Measurements from ENCODE around the gene ZNF827.

Gene ZNF827

DNA sequence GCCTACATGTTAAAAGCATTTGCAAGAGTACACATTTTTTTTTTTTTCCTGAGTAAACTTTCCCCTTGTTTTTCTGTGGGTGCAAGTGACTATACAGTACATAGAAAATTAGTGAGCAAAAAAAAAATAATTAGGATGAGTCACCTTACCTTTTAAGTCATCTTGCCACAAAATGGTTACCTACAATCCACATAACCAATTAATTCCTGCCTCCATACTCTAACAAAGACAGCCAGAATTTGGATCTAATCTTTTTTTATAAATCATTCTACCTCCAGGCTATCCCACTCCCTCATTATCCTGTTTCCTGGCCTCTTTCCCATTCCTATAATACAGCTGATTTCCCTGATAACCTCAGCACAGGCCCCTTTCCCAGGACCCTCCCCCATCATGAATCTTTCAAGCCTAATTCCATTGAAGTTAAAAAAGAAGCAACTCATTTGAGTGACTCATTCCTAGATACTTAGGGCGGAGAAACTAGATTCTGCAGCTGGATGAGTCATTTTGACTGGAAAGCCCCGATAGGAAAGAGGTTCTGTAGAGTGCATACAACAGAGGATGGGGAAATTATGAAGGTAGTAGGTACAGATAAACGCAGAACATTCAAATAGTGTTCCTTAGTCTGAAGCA lies 130.5 kb downstream of the ZNF827 start:
- no peaks in the 10 kb centered on the region for H3K27me3 Mint-ChIP-seq
- peaks cover 16% of the 10 kb centered on the region for H3K9me3 Mint-ChIP-seq
- peak overlapping the region; percentile 59 for H3K4me3 Mint-ChIP-seq
- peak overlapping the region; percentile 98 for H3K27ac Mint-ChIP-seq
- DNase-seq: peak; percentile 50
- peaks cover 83% of the 10 kb centered on the region for H3K36me3 Mint-ChIP-seq (ENCODE audit: low read depth)
- peaks cover 74% of the 10 kb centered on the region for H3K4me1 Mint-ChIP-seq (ENCODE audit: low read depth)

DNA sequence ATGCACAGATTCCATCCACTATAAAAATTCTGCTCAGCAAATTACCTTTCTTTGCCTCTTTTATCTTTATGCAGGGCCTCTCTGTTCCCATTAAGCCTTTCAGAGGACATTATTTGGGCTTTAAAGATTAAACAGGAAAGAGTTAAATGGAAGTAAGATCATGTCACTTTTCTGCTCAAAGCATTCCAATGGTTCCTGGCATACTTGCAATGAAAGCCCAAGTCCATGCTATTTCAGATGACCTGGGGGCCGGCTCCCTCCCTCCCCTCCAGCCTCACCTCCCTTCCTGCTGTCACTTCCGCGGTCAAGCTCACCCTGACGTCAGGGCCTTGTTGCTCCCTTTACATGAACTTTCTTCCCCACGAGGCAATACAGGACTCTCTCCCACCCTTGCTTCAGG lies 133.1 kb downstream of the ZNF827 start:
- Mint-ChIP-seq H3K4me3 (no peak overlapping the region), H3K4me1 (ENCODE audit: low read depth) (peaks cover 67% of the 10 kb centered on the region), H3K9me3 (peaks cover 11% of the 10 kb centered on the region), H3K27ac (peak overlapping the region; percentile 98), H3K27me3 (no peaks in the 10 kb centered on the region), H3K36me3 (ENCODE audit: low read depth) (peaks cover 77% of the 10 kb centered on the region)
- no peak for DNase-seq

DNA sequence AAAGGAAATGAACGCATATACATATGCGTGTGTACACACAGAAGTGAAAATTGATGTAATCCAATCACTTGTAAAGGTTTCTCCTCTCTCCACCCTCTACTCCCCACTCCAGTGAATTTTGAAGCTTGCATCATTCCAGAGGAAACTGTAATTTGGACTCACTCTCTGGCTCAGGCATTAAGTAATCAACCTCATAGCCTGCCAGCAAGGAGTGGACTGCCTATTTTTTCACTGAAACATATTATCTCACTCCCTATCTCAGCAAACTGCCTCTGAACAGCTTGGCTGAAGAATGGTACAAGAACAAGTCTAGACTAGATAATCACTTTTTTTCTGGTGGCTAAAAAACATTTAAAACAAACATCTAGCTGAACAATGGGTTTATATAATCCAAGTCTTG lies 134.5 kb downstream of the ZNF827 start:
- peak overlapping the region; percentile 2 for H3K27ac Mint-ChIP-seq
- H3K27me3 Mint-ChIP-seq: no peaks in the 10 kb centered on the region
- H3K4me1 Mint-ChIP-seq (ENCODE audit: low read depth): peaks cover 57% of the 10 kb centered on the region
- H3K9me3 Mint-ChIP-seq: peaks cover 6% of the 10 kb centered on the region
- H3K4me3 Mint-ChIP-seq: no peak overlapping the region
- DNase-seq: no peak
- peaks cover 76% of the 10 kb centered on the region for H3K36me3 Mint-ChIP-seq (ENCODE audit: low read depth)

DNA sequence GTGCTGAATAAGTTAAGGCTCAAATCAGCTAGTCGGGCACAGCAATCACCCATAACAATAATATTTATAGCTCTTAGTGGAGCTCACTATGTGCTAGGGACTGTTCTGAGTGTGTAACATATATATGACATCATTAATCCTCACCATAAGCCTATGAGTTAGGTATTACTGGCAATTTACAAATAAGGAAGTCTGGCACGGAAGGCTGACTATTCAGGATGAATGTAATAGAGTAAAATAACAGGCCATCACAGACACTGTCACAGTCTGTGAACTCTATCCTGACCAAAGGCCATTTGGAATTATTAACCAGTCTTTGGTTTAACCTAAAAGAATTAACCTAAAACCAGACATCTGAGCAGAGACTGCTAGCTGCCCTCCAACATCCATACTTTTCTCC lies 139.4 kb downstream of the ZNF827 start:
- H3K4me3 Mint-ChIP-seq: no peak overlapping the region
- DNase-seq: no peak
- no peak overlapping the region for H3K27ac Mint-ChIP-seq
- peaks cover 80% of the 10 kb centered on the region for H3K36me3 Mint-ChIP-seq (ENCODE audit: low read depth)
- peaks cover 30% of the 10 kb centered on the region for H3K4me1 Mint-ChIP-seq (ENCODE audit: low read depth)
- H3K9me3 Mint-ChIP-seq: no peaks in the 10 kb centered on the region
- no peaks in the 10 kb centered on the region for H3K27me3 Mint-ChIP-seq

DNA sequence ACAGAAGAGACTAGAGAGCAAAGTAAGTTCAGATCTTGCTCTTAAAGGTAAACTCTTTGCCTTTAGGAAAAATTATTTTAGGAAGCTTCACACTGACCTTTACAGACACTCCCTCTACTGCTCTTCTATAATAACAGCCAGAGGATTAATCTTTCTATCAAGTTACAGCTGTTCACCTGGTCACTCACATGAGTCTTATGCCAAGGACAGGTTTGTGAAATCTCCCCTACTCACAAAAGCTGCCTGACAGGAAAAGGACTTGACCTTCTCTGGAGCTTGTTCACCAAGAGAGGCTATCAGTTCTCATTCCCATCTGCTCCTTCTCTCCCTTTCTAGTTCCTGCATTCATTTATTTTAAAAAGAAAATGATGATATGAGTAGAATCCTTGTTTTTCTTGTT lies 141.3 kb downstream of the ZNF827 start:
- Mint-ChIP-seq H3K9me3 (no peaks in the 10 kb centered on the region), H3K4me1 (ENCODE audit: low read depth) (peaks cover 21% of the 10 kb centered on the region), H3K27me3 (no peaks in the 10 kb centered on the region), H3K36me3 (ENCODE audit: low read depth) (peaks cover 78% of the 10 kb centered on the region), H3K4me3 (no peak overlapping the region), H3K27ac (peak overlapping the region; percentile 10)
- DNase-seq: no peak

DNA sequence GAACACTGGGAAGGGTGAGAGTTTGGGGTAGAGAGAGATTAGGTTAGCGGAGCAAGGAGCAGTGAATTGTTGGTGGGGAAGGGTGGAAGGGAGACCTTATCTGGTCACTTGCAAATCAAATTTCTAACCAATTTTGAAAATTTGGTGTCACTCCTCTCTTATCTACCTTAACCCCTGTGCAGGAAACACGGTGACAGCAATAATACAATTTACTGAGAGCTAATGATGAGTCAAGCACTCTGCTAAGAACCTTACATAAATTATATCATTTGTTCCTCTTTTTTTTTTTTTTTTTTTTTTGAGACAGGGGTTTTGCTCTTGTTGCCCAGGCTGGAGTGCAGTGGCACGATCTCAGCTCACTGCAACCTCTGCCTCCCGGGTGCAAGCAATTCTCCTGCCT lies 142.3 kb downstream of the ZNF827 start:
- DNase-seq: no peak
- no peak overlapping the region for H3K4me3 Mint-ChIP-seq
- peaks cover 18% of the 10 kb centered on the region for H3K4me1 Mint-ChIP-seq (ENCODE audit: low read depth)
- no peaks in the 10 kb centered on the region for H3K27me3 Mint-ChIP-seq
- no peaks in the 10 kb centered on the region for H3K9me3 Mint-ChIP-seq
- peaks cover 75% of the 10 kb centered on the region for H3K36me3 Mint-ChIP-seq (ENCODE audit: low read depth)
- no peak overlapping the region for H3K27ac Mint-ChIP-seq

DNA sequence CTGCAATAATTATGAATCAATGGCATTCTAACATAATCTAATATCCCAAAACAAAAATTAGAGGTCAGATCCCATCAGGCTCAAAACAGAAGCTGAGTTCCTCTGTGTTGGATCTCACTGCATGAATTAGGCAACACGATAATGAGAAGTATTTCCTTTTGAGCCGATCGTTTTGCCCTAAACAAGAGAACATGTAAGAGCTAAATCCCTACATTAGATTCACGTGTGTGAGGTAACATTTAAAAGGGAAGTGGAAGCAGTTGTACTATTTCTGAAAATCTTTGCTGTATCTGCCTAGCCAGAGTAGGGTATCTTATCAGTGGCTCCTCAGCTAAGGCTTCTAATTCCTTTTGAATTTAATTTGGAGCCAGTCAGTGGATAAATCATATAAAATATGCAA lies 143.1 kb downstream of the ZNF827 start:
- no peak for DNase-seq
- no peak overlapping the region for H3K4me3 Mint-ChIP-seq
- H3K36me3 Mint-ChIP-seq (ENCODE audit: low read depth): peaks cover 77% of the 10 kb centered on the region
- no peaks in the 10 kb centered on the region for H3K27me3 Mint-ChIP-seq
- H3K4me1 Mint-ChIP-seq (ENCODE audit: low read depth): peaks cover 18% of the 10 kb centered on the region
- H3K27ac Mint-ChIP-seq: no peak overlapping the region
- no peaks in the 10 kb centered on the region for H3K9me3 Mint-ChIP-seq

DNA sequence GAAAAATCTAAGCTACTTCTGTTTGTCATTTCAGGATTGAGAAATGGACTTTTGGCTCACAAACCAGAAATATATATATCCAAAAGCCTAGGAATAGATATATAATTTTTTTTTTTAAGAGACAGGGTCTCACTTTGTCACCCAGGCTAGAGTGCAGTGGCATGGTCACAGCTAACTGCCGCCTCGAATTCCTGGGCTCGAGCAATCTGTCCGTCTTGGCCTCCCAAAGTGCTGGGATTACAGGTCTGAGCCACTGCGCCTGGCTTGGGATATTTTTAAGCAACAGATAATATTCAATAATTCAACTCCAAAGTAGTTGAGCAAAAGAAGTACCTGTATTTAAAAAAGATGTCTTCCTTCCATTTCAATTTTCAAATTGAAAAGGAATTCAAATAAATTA lies 146.2 kb downstream of the ZNF827 start:
- no peak overlapping the region for H3K4me3 Mint-ChIP-seq
- no peaks in the 10 kb centered on the region for H3K27me3 Mint-ChIP-seq
- no peak for DNase-seq
- peaks cover 3% of the 10 kb centered on the region for H3K4me1 Mint-ChIP-seq (ENCODE audit: low read depth)
- no peaks in the 10 kb centered on the region for H3K9me3 Mint-ChIP-seq
- H3K27ac Mint-ChIP-seq: no peak overlapping the region
- peaks cover 67% of the 10 kb centered on the region for H3K36me3 Mint-ChIP-seq (ENCODE audit: low read depth)

DNA sequence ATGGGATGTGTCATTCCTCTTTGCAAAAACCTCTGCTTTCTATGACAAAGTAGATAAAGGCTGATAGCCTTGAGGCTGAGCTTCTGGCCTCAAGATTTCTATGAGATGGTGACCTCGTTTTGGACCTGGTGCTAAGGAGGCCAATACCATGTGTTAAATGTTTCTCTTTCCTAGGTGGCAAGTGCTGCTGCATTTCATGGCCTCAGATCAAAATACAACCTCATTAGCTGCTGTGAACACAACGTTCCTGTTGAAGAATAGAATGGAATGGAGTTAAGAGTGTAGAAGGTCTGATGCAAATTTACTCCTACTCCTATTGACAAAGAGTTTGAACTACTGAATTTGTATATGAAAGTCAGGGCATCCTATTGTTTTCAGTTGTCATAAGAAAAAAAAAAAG lies 146.6 kb downstream of the ZNF827 start:
- H3K27me3 Mint-ChIP-seq: no peaks in the 10 kb centered on the region
- no peak overlapping the region for H3K4me3 Mint-ChIP-seq
- H3K4me1 Mint-ChIP-seq (ENCODE audit: low read depth): peaks cover 2% of the 10 kb centered on the region
- no peak for DNase-seq
- no peak overlapping the region for H3K27ac Mint-ChIP-seq
- no peaks in the 10 kb centered on the region for H3K9me3 Mint-ChIP-seq
- H3K36me3 Mint-ChIP-seq (ENCODE audit: low read depth): peaks cover 65% of the 10 kb centered on the region

DNA sequence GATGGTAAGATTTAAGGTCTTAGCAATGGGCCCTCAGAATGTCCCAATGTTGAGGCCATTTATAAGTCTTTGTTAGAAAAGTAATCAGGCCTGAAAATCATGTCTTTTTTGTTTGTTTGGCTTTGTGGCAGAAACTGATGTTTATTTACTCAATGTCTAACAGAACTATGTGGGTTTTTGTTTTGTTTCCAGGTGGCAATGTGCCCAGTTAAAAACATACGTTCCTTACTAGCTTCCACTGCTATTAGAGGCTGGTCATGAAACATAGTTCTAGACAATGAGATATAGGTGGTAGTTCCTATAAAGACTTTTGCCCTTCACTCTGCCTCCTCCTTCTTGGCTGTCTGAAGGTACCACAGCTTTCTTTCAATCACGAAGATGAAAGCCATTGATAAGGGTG lies 149.9 kb downstream of the ZNF827 start:
- no peak overlapping the region for H3K4me3 Mint-ChIP-seq
- H3K36me3 Mint-ChIP-seq (ENCODE audit: low read depth): peaks cover 71% of the 10 kb centered on the region
- H3K27me3 Mint-ChIP-seq: no peaks in the 10 kb centered on the region
- peaks cover 33% of the 10 kb centered on the region for H3K4me1 Mint-ChIP-seq (ENCODE audit: low read depth)
- H3K9me3 Mint-ChIP-seq: peaks cover 8% of the 10 kb centered on the region
- DNase-seq: no peak
- no peak overlapping the region for H3K27ac Mint-ChIP-seq

DNA sequence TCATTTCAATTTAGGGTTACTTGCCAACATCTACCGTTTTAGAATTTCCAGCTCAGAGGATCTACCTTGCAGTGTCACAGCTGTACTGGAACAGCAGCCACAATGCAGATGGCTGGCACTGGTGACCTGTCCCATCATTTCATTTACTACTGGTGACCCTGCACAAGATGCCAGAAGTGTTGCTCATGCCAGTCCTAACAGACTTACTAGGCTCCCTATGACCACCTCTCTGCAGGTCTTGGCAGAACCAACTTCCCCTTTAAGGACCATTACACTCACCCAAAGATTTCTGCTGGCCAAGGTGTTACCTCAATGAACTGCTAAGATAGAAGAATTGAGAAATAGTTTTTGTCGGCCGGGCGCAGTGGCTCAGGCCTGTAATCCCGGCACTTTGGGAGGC lies 151.8 kb downstream of the ZNF827 start:
- H3K27ac Mint-ChIP-seq: peak overlapping the region; percentile 78
- H3K9me3 Mint-ChIP-seq: peaks cover 9% of the 10 kb centered on the region
- H3K27me3 Mint-ChIP-seq: no peaks in the 10 kb centered on the region
- DNase-seq: no peak
- no peak overlapping the region for H3K4me3 Mint-ChIP-seq
- peaks cover 76% of the 10 kb centered on the region for H3K36me3 Mint-ChIP-seq (ENCODE audit: low read depth)
- H3K4me1 Mint-ChIP-seq (ENCODE audit: low read depth): peaks cover 48% of the 10 kb centered on the region

DNA sequence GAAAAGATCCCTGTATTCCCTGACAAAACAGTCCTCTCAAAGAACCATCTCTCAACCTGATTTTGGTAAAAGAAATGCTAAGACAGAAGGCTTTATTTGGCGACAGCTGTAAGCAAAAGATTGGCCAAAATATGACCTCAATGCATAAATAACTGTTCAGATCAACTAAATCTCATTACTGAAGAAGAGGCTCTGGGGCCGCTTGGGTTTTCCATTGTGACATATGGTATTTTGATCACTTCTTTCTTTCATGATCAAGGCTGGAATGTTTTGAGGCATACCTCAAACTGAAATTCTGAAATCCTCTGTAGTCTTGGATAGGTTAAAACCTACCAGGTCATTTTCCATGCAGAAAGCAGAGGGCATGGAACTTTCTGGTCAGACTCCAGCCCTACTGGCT lies 152.4 kb downstream of the ZNF827 start:
- Mint-ChIP-seq H3K27me3 (no peaks in the 10 kb centered on the region), H3K4me1 (ENCODE audit: low read depth) (peaks cover 53% of the 10 kb centered on the region), H3K36me3 (ENCODE audit: low read depth) (peaks cover 82% of the 10 kb centered on the region), H3K27ac (peak overlapping the region; percentile 78), H3K4me3 (no peak overlapping the region), H3K9me3 (peaks cover 9% of the 10 kb centered on the region)
- no peak for DNase-seq

DNA sequence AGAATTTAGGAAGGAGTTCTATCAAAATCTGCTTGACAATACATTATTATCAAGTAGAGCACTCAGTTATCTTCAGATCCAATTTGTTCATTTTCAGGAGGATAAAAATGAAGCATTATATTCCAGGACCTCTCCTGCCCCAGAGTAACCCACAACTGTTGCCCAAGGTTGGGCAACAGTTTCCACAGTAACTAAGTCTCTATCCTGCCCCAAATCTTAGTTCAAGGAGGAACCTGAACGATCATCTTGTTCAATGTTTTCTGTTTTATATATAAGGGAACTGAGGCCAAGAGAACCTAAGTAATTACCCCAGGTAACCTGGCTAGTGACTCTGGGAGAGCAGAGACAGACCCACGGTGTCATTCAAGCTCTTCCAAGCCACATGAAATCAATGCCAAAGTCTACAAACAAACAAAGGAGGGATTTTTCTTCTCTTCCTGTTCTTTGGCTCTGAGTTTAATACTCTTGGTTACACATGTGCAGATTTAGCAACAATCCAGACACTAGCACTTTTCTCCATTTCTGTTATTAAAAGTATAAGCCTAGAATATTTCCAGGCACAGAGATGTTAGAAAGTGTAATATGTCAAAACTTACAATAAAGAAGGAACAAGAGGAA lies 153.1 kb downstream of the ZNF827 start:
- Mint-ChIP-seq H3K9me3 (peaks cover 9% of the 10 kb centered on the region), H3K36me3 (ENCODE audit: low read depth) (peaks cover 79% of the 10 kb centered on the region), H3K27me3 (no peaks in the 10 kb centered on the region), H3K4me3 (no peak overlapping the region), H3K4me1 (ENCODE audit: low read depth) (peaks cover 57% of the 10 kb centered on the region), H3K27ac (peak overlapping the region; percentile 41)
- DNase-seq: no peak

DNA sequence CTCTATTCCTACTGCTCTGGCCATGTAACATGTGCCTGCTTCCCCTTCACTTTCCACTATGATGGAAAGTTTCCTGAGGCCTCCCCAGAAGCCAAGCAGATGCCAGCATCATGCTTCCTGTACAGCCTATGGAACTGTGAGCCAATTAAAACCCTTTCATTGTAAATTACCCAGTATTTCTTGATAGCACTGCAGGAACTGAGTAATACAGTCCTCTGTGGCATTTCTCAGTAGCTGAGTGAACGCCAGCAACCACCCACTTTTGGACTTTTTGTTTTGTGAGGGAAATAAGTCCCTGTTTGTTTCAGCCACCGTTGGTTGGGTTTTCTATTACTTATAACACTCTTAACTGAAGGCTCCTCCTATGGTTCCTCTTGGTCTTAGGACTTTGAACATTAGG lies 154.6 kb downstream of the ZNF827 start:
- Mint-ChIP-seq H3K9me3 (peaks cover 9% of the 10 kb centered on the region), H3K4me1 (ENCODE audit: low read depth) (peaks cover 65% of the 10 kb centered on the region), H3K27ac (peak overlapping the region; percentile 94), H3K4me3 (no peak overlapping the region), H3K36me3 (ENCODE audit: low read depth) (peaks cover 85% of the 10 kb centered on the region), H3K27me3 (no peaks in the 10 kb centered on the region)
- no peak for DNase-seq

DNA sequence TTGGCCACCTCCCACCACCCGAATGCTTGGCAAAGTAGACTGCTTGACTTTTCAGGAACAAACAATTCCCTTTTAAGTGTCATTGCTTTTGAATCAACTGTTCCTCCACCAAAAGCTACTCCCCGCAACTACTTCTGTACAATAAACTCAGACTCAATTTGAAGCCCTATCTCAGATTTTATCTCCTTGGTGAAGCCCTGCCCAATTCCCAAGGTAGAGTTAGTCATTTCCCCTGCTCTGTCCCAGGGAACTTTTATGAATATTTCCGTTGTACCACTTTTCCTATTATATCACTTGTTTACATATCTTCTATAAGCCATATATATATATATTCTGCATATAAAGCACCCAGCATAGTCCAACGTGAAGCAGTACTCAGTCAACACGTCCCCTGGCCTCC lies 155.9 kb downstream of the ZNF827 start:
- H3K4me1 Mint-ChIP-seq (ENCODE audit: low read depth): peaks cover 64% of the 10 kb centered on the region
- H3K9me3 Mint-ChIP-seq: peaks cover 9% of the 10 kb centered on the region
- H3K27me3 Mint-ChIP-seq: no peaks in the 10 kb centered on the region
- H3K27ac Mint-ChIP-seq: peak overlapping the region; percentile 6
- DNase-seq: no peak
- H3K36me3 Mint-ChIP-seq (ENCODE audit: low read depth): peaks cover 89% of the 10 kb centered on the region
- no peak overlapping the region for H3K4me3 Mint-ChIP-seq
